HFF-Myc (cell line): ENCODE results near the gene LCN9.
A peak's percentile ranks its signal among the peaks of the same experiment; 100 is the strongest.
"Not testable (repeated sequence)": the region's sequence is repeated elsewhere in the genome, so short reads cannot be mapped to it uniquely, and the experiment has no call there.

Experiments used
- DNase-seq: peaks from one replicate; pipeline ENCODE4 v3.0.0-alpha.2; 2011; ENCODE audit warnings: low read depth; ENCODE audit errors: extremely low read depth
- H3K4me3 ChIP-seq: replicated peaks from 2 replicates; pipeline ENCODE4 v1.5.1; 2011; ENCODE audit warnings: low read depth, mild to moderate bottlenecking, control low read depth, low read length
- CTCF ChIP-seq: IDR thresholded peaks from 2 replicates; pipeline ENCODE4 v1.5.1; 2012; ENCODE audit warnings: mild to moderate bottlenecking, low read depth, low read length, control low read depth; ENCODE audit errors: missing control alignments

Gene LCN9

GRCh38 chr9:135632841-135633240 is 30.3 kb upstream of the LCN9 start:
- no peak for TF ChIP-seq CTCF

GRCh38 chr9:135636930-135637530 is 26.1 kb upstream of the LCN9 start:
- H3K4me3 ChIP-seq, DNase-seq: not testable (repeated sequence)

More at GRCh38 chr9:135632841-135633240, 30.3 kb upstream of the LCN9 start:
- H3K4me3 ChIP-seq: no peak overlapping the region
- no peak for DNase-seq

GRCh38 chr9:135639196-135639595 is 23.9 kb upstream of the LCN9 start, which contains the start of gene GLT6D1:
GLT6D1 (minus strand) TSS chr9:135639540; CDS start chr9:135639187, 353 bp downstream.
- no peak for TF ChIP-seq CTCF
- no peak for DNase-seq
- H3K4me3 ChIP-seq: no peak within 1 kb of the TSS

- no peak for TF ChIP-seq CTCF
- no peak overlapping the region for H3K4me3 ChIP-seq
- DNase-seq: no peak
These were observed 22.1 kb upstream of the LCN9 start for GRCh38 chr9:135641047-135641446.

GRCh38 chr9:135641745-135642144 is 21.4 kb upstream of the LCN9 start:
- TF ChIP-seq CTCF: no peak
- H3K4me3 ChIP-seq: no peak overlapping the region
- peak; percentile 7 for DNase-seq

- DNase-seq: no peak
- TF ChIP-seq CTCF: no peak
- H3K4me3 ChIP-seq: no peak overlapping the region
These were observed 18.4 kb upstream of the LCN9 start for GRCh38 chr9:135644631-135645218.

- H3K4me3 ChIP-seq: no peak overlapping the region
- TF ChIP-seq CTCF: no peak
These were observed 15.2 kb upstream of the LCN9 start for GRCh38 chr9:135647884-135648283.

More at GRCh38 chr9:135647884-135648283, 15.2 kb upstream of the LCN9 start:
- DNase-seq: no peak
